C4-2B (cell line): ENCODE results near the gene RFTN1.

Experiments used
- H3K27ac ChIP-seq: fragments of 450-650 bp; 2 replicates; pipeline ENCODE4 v1.5.1; 2017
- ZFX ChIP-seq: fragments of 450-650 bp; IDR thresholded peaks from 2 replicates; pipeline ENCODE4 v1.6.1; 2017
- TF ChIP-seq, protein P1 (sequence below): fragments of 450-650 bp; conservative IDR thresholded peaks from 2 replicates; pipeline ENCODE4 v1.5.1; 2017; ENCODE audit warnings: mild to moderate bottlenecking

Gene RFTN1, protein sequence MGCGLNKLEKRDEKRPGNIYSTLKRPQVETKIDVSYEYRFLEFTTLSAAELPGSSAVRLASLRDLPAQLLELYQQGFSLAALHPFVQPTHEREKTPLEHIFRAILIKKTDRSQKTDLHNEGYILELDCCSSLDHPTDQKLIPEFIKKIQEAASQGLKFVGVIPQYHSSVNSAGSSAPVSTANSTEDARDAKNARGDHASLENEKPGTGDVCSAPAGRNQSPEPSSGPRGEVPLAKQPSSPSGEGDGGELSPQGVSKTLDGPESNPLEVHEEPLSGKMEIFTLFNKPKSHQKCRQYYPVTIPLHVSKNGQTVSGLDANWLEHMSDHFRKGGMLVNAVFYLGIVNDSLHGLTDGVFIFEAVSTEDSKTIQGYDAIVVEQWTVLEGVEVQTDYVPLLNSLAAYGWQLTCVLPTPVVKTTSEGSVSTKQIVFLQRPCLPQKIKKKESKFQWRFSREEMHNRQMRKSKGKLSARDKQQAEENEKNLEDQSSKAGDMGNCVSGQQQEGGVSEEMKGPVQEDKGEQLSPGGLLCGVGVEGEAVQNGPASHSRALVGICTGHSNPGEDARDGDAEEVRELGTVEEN

DNA sequence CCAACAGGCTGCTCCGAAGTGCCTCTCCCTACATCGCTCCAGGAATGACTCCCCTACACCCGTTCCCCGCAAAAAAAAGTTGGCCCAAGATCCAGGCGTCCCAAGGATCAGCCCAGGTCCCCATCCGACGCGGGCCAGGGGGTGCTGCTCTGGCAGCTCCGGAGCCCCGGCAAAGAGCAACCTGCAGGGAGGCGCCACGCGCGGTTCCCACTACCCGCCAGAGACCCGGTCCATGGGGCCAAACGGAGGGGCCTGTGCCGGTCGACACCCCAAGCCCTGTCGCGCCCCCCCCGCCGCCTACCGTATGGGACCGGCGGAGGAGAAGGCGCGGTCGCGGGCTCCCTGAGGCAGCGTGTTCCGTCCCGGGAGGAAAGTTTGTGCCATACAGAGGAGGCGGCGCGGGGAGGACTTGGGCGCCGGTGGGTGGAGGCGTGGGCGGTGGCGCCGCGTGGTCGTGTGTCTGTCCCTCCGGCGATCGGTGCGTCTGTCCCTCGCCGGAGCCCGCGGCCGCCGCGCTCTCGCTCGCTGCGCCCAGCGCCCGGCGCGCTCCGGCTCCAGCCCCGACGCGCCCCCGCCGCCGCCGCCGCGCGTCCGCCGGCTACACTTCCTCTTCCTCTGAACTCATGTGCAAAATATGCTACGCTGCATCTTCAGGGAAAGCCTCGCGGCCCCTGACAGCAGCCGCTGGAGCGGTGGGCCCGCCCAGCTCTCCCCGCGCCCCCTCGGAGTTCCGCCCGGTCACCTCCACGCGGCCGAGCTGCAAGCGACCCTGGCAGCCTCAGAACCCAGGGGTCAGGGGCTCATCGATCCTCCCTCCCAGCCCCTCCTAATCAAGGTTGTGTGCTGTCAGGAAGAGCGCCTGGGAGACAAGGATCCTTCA is at the start of gene RFTN1:
TSS of gene RFTN1 (minus strand) at position 559 of the 880 bp plus-strand sequence. CDS start 19,830 bp downstream, outside the sequence.
- H3K27ac ChIP-seq = no peak within 1 kb of the TSS
- TF ChIP-seq, protein P1, sequence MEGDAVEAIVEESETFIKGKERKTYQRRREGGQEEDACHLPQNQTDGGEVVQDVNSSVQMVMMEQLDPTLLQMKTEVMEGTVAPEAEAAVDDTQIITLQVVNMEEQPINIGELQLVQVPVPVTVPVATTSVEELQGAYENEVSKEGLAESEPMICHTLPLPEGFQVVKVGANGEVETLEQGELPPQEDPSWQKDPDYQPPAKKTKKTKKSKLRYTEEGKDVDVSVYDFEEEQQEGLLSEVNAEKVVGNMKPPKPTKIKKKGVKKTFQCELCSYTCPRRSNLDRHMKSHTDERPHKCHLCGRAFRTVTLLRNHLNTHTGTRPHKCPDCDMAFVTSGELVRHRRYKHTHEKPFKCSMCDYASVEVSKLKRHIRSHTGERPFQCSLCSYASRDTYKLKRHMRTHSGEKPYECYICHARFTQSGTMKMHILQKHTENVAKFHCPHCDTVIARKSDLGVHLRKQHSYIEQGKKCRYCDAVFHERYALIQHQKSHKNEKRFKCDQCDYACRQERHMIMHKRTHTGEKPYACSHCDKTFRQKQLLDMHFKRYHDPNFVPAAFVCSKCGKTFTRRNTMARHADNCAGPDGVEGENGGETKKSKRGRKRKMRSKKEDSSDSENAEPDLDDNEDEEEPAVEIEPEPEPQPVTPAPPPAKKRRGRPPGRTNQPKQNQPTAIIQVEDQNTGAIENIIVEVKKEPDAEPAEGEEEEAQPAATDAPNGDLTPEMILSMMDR = no peak
- no peak for TF ChIP-seq ZFX

DNA sequence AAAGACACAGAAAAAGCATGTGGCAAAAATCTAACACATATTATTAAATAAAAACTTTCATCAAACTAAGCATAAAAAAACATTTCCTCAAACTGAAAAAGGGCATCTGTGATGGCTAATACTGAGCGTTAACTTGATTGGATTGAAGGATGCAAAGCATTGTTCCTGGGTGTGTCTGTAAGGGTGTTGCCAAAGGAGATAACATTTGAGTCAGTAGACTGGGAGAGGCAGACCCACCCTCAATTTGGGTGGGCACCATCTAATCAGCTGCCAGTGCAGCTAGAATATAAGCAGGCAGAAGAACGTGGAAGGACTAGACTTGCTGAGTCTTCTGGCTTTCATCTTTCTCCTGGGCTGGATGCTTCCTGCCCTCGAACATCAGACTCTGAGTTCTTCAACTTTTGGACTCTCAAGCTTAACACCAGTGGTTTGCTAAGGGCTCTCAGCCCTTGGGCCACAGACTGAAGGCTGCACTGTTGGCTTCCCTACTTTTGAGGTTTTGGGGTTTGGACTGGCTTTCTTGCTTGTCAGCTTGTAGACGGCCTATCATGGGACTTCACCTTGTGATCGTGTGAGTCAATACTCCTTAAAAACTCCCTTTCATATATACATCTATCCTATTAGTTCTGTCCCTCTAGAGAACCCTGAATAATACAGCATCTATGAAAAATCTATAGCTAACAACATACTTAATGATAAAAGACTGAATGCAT is 46.3 kb upstream of the RFTN1 start:
- H3K27ac ChIP-seq = no peak overlapping the region
- TF ChIP-seq ZFX = no peak

DNA sequence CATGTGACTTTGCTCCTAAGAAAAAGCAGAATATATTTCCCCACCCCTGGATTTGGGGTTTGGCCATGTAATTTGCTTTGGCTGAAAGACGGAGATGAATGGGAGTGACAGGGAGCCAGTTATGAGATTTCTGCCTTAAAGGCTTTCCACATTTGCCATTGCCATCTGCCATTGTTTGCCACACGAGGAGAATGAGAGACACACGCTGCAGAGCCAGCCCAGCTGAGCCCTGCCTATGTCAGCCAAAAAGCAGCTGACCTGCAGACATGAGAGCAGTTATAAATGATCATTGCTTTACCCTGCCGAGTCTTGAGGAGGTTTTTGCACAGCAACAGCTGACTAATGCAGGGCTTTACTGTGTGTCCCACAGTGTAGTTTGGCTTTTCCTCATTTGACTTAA is 40.6 kb upstream of the RFTN1 start:
- H3K27ac ChIP-seq = no peak overlapping the region
- no peak for TF ChIP-seq ZFX
- TF ChIP-seq, protein P1 = no peak

DNA sequence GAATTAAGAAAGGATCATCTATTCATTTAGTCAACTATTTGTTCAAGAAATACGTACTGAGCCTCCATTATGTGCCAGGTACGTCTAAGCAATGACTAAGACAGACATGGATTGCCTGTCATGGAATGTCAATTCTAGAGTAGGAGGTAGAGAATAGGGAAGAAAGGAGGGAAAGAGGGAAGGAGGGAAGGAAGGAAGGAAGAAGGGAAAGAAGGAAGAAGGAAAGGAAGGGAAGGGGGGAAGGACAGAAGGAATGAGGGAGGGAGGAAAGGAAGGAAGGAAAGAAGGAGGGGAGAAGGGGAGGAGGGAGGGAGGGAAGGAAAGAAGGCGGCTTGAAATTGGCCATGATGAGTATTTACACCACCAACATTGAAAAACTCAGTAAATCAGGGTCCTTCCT is 39.3 kb upstream of the RFTN1 start:
- TF ChIP-seq ZFX = no peak
- TF ChIP-seq, protein P1 = no peak
- H3K27ac ChIP-seq = no peak overlapping the region

DNA sequence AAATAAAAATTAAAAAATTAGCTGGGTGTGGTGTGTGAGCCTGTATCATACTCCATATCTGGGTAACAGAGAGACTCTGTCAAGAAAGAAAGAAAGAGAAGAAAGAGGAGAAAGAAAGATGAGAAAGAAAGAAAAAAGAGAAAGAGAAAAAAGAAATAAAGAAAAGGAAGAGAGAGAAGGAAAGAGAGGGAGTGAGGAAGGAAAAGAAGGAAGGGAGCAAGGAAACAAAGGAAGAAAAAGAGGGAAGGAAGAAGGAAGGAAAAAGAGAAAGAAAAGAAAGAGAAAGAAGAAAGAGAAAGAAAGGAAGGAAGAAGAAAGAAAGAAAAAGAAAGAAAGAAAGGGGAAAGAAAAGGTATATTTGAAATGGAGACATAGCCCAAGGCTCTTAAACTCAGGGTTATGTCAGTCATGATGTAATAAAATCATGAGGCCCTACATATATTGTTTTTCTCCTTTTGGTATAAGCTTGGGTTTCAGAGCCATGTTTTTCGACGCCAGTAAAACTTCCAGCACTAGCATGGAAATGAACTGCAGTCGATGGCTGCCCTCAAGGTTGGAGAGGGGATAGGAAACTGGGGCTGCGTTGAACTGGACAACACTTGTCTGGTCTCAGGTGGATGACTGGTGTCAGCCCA is 38.0 kb upstream of the RFTN1 start:
- no peak overlapping the region for H3K27ac ChIP-seq
- TF ChIP-seq ZFX = no peak
- TF ChIP-seq, protein P1 = no peak

DNA sequence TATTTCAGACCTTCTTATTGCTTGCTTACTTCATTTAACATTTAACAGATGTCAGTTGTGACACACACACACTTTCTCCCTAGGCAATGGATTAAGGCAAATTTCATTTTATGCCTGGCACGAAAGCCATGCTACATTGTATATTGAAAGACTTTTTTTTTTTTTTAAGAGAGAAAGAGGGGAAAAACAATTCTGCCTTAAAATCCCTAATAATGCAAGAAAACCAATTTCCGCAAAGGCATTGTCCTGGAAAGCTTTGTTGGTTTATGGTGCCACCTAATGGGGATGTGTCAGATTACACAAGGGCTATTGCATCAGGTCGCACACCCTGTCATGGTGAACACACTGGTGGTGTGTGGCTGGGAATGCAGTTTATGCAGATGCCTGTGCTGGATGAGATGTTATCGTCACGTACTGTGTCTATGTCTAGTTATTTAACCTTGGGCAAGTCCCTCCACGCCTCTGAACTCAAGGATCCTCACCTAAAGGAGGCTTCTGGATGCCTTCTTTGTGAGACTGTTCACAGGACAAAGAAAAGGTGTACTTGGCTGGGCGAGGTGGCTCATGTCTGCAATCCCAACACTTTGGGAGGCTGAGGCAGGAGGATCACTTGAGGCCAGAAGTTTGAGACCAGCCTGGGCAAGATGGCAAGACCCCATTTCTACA is 37.3 kb upstream of the RFTN1 start:
- TF ChIP-seq, protein P1 = peak; percentile 84
- TF ChIP-seq ZFX = no peak
- no peak overlapping the region for H3K27ac ChIP-seq
